ENCODE measurements around the gene RAB36. TPM values are rescaled to one million over a fixed set of nuclear protein-coding genes. Genes with fewer than 3 reads are reported as not detected.

The RAB36 gene
- total RNA-seq, 2 experiments from 2014 or later: 0.77 to 0.87 TPM

GRCh38 chr22:23138584-23139435, 6.5 kb upstream of the RAB36 start:
- TF ChIP-seq, protein P1, sequence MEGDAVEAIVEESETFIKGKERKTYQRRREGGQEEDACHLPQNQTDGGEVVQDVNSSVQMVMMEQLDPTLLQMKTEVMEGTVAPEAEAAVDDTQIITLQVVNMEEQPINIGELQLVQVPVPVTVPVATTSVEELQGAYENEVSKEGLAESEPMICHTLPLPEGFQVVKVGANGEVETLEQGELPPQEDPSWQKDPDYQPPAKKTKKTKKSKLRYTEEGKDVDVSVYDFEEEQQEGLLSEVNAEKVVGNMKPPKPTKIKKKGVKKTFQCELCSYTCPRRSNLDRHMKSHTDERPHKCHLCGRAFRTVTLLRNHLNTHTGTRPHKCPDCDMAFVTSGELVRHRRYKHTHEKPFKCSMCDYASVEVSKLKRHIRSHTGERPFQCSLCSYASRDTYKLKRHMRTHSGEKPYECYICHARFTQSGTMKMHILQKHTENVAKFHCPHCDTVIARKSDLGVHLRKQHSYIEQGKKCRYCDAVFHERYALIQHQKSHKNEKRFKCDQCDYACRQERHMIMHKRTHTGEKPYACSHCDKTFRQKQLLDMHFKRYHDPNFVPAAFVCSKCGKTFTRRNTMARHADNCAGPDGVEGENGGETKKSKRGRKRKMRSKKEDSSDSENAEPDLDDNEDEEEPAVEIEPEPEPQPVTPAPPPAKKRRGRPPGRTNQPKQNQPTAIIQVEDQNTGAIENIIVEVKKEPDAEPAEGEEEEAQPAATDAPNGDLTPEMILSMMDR (IDR thresholded peaks at IDR 0.05): no peak
- Mint-ChIP-seq H3K9me3 (no peaks in the 10 kb centered on the region), H3K27ac (peak overlapping the region; percentile 94), H3K27me3 (no peaks in the 10 kb centered on the region), H3K4me3 (no peak overlapping the region), H3K36me3 (ENCODE audit: low read depth) (no peaks in the 10 kb centered on the region), H3K4me1 (ENCODE audit: low read depth) (peaks cover 60% of the 10 kb centered on the region)
- H3K4me1 ChIP-seq (ENCODE audit: insufficient read depth, low read length): peaks cover 75% of the 10 kb centered on the region
- POLR2A ChIA-PET: interaction anchor here (0.7 to 1.7 kb wide), 7 partner anchors 11 to 386 kb away, joined by 3 to 11 read pairs (median 4); partner anchors contain the start of gene GNAZ
- intact Hi-C loops (cut with DNase I, micrococcal nuclease): no loop called here
- peak overlapping the region in 1 of 2 donors; percentile 86 for H3K27ac ChIP-seq (ENCODE audit: low read depth in 1 of 2, low read length in 2 of 2)
- H3K9me3 ChIP-seq (ENCODE audit: control insufficient read depth in 1 of 2, insufficient read depth in 1 of 2, low read length in 2 of 2): no peaks in the 10 kb centered on the region
- no peak overlapping the region for H3K4me3 ChIP-seq (ENCODE audit: low read length)
- no peak for ATAC-seq (ENCODE audit: poor library complexity)
- DNase-seq: no peak
- no peaks in the 10 kb centered on the region for H3K27me3 ChIP-seq (ENCODE audit: control insufficient read depth in 1 of 2, insufficient read depth in 2 of 2, low read length in 2 of 2)
- no peaks in the 10 kb centered on the region for H3K36me3 ChIP-seq (ENCODE audit: insufficient read depth, low read length)
- CTCF ChIA-PET: interaction anchor here (1.5 to 1.9 kb wide), 2 partner anchors 39 to 143 kb away, joined by 4 read pairs; no protein-coding TSS in a partner anchor

DNA sequence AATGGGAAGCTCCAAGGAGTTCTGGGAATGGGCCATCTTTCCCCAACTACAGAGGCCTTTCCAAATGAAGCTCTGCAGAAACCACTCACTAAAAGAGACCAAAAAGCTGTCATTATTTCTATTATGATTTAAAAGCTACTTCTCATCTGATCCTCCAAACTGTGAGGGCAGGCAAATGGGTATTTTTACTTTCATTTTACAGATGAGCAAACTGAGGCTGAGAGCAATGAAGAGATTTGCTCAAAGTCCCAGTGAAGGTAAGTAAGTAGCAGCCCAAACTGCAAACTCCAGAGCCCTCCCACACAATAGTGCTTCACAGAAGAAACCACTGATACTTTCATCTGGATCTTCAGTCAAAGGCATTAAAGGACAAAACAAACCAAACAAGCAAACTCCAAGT, 4.9 kb upstream of the RAB36 start:
- no peak overlapping the region for H3K27ac ChIP-seq (ENCODE audit: low read depth in 1 of 2, low read length in 2 of 2)
- H3K36me3 Mint-ChIP-seq (ENCODE audit: low read depth): no peaks in the 10 kb centered on the region
- CTCF ChIA-PET: interaction anchor here (1.3 kb wide), 1 partner anchor 12 kb away, joined by 3 read pairs; no protein-coding TSS in a partner anchor

GRCh38 chr22:23142546-23143105, 2.7 kb upstream of the RAB36 start:
- no peaks in the 10 kb centered on the region for H3K36me3 ChIP-seq (ENCODE audit: insufficient read depth, low read length)
- ChIA-PET POLR2A (interaction anchor here (0.8 to 1.0 kb wide), 2 partner anchors 10 to 36 kb away, joined by 4 to 5 read pairs; no protein-coding TSS in a partner anchor), CTCF (no interaction called here)
- intact Hi-C loops (cut with DNase I, micrococcal nuclease): loop anchor here (2.0 to 10.0 kb wide), 5 partner anchors 38 to 1412 kb away; partner anchors contain the start of genes BCR (in 2 of the 2), GNAZ (in 1 of the 2), GUCD1 (in 1 of the 2) and RGL4 (in 1 of the 2)
- peak overlapping the region; percentile 37 for H3K4me3 ChIP-seq (ENCODE audit: low read length)
- no peak for DNase-seq
- H3K4me1 Mint-ChIP-seq (ENCODE audit: low read depth): peaks cover 72% of the 10 kb centered on the region
- H3K27me3 ChIP-seq (ENCODE audit: control insufficient read depth in 1 of 2, insufficient read depth in 2 of 2, low read length in 2 of 2): no peaks in the 10 kb centered on the region
- H3K27ac ChIP-seq (ENCODE audit: low read depth in 1 of 2, low read length in 2 of 2): peak overlapping the region in 1 of 2 donors; percentile 72
- H3K4me3 Mint-ChIP-seq: peak overlapping the region; percentile 74
- no peaks in the 10 kb centered on the region for H3K9me3 ChIP-seq (ENCODE audit: control insufficient read depth in 1 of 2, insufficient read depth in 1 of 2, low read length in 2 of 2)
- no peaks in the 10 kb centered on the region for H3K27me3 Mint-ChIP-seq
- H3K9me3 Mint-ChIP-seq: no peaks in the 10 kb centered on the region
- TF ChIP-seq, protein P1 (IDR thresholded peaks at IDR 0.05): no peak
- H3K4me1 ChIP-seq (ENCODE audit: insufficient read depth, low read length): peaks cover 76% of the 10 kb centered on the region
- H3K27ac Mint-ChIP-seq: peak overlapping the region; percentile 85
- H3K36me3 Mint-ChIP-seq (ENCODE audit: low read depth): no peaks in the 10 kb centered on the region
- ATAC-seq (ENCODE audit: poor library complexity): no peak

More for the DNA sequence above, 4.9 kb upstream of the RAB36 start:
- no peak for DNase-seq
- Mint-ChIP-seq H3K9me3 (no peaks in the 10 kb centered on the region), H3K4me3 (no peak overlapping the region), H3K4me1 (ENCODE audit: low read depth) (peaks cover 75% of the 10 kb centered on the region), H3K27ac (peak overlapping the region; percentile 85), H3K27me3 (no peaks in the 10 kb centered on the region)
- H3K4me1 ChIP-seq (ENCODE audit: insufficient read depth, low read length): peaks cover 91% of the 10 kb centered on the region
- intact Hi-C loops (cut with DNase I, micrococcal nuclease): loop anchor here (5.0 to 10.0 kb wide), 3 partner anchors 42 to 1414 kb away; partner anchors contain the start of genes BCR (in 1 of the 2), GUCD1 (in 1 of the 2), RGL4 (in 1 of the 2) and SNRPD3 (in 1 of the 2)
- TF ChIP-seq, protein P1 (IDR thresholded peaks at IDR 0.05): no peak
- H3K36me3 ChIP-seq (ENCODE audit: insufficient read depth, low read length): no peaks in the 10 kb centered on the region
- no peaks in the 10 kb centered on the region for H3K27me3 ChIP-seq (ENCODE audit: control insufficient read depth in 1 of 2, insufficient read depth in 2 of 2, low read length in 2 of 2)
- POLR2A ChIA-PET: no interaction called here
- no peak for ATAC-seq (ENCODE audit: poor library complexity)
- no peak overlapping the region for H3K4me3 ChIP-seq (ENCODE audit: low read length)
- H3K9me3 ChIP-seq (ENCODE audit: control insufficient read depth in 1 of 2, insufficient read depth in 1 of 2, low read length in 2 of 2): no peaks in the 10 kb centered on the region

All from CD4-positive, alpha-beta T cell (primary cell).